ENCODE results near the gene CCDC34.
"Not testable (repeated sequence)": the region's sequence is repeated elsewhere in the genome, so short reads cannot be mapped to it uniquely, and the experiment has no call there.

CCDC34 gene

GRCh38 chr11:27321340-27321739 is 41.7 kb downstream of the CCDC34 start:
- H3K27ac ChIP-seq (ENCODE audit: low read depth, low read length); H3K79me2 ChIP-seq (ENCODE audit: control insufficient read depth, insufficient read depth, low read length, unreplicated experiment); H3K36me3 ChIP-seq (ENCODE audit: insufficient read depth, low read length); H3K27me3 ChIP-seq (ENCODE audit: insufficient read depth, low read length); H3K4me3 ChIP-seq (ENCODE audit: low read depth, low read length); H2AFZ ChIP-seq (ENCODE audit: low read length, unreplicated experiment): not testable (repeated sequence)
- peaks cover 14% of the 10 kb centered on the region for H3K4me1 ChIP-seq (ENCODE audit: control insufficient read depth, insufficient read depth, low read length, unreplicated experiment)

- Histone ChIP-seq H3K79me2 (ENCODE audit: control insufficient read depth, insufficient read depth, low read length, unreplicated experiment) (no peaks in the 10 kb centered on the region), H3K27ac (ENCODE audit: low read depth, low read length) (peak overlapping the region; percentile 58; the same call in 1 of the 2 replicates), H3K27me3 (ENCODE audit: insufficient read depth, low read length) (no peaks in the 10 kb centered on the region), H2AFZ (ENCODE audit: low read length, unreplicated experiment) (peak overlapping the region; percentile 61), H3K36me3 (ENCODE audit: insufficient read depth, low read length) (no peaks in the 10 kb centered on the region), H3K4me3 (ENCODE audit: low read depth, low read length) (peak overlapping the region; percentile 68), H3K4me1 (ENCODE audit: control insufficient read depth, insufficient read depth, low read length, unreplicated experiment) (peaks cover 14% of the 10 kb centered on the region)
Observed at GRCh38 chr11:27319072-27319471, 43.9 kb downstream of the CCDC34 start.

GRCh38 chr11:27317751-27318150 is 45.3 kb downstream of the CCDC34 start:
- H3K27me3 ChIP-seq (ENCODE audit: insufficient read depth, low read length): no peaks in the 10 kb centered on the region
- H3K4me1 ChIP-seq (ENCODE audit: control insufficient read depth, insufficient read depth, low read length, unreplicated experiment): peaks cover 14% of the 10 kb centered on the region
- no peak overlapping the region for H2AFZ ChIP-seq (ENCODE audit: low read length, unreplicated experiment)
- H3K27ac ChIP-seq (ENCODE audit: low read depth, low read length): no peak overlapping the region
- H3K4me3 ChIP-seq (ENCODE audit: low read depth, low read length): no peak overlapping the region
- H3K36me3 ChIP-seq (ENCODE audit: insufficient read depth, low read length): no peaks in the 10 kb centered on the region
- H3K79me2 ChIP-seq (ENCODE audit: control insufficient read depth, insufficient read depth, low read length, unreplicated experiment): no peaks in the 10 kb centered on the region

GRCh38 chr11:27315836-27316235 is 47.2 kb downstream of the CCDC34 start:
- H3K27me3 ChIP-seq (ENCODE audit: insufficient read depth, low read length): no peaks in the 10 kb centered on the region
- H3K4me3 ChIP-seq (ENCODE audit: low read depth, low read length): no peak overlapping the region
- H3K4me1 ChIP-seq (ENCODE audit: control insufficient read depth, insufficient read depth, low read length, unreplicated experiment): peaks cover 23% of the 10 kb centered on the region
- no peaks in the 10 kb centered on the region for H3K79me2 ChIP-seq (ENCODE audit: control insufficient read depth, insufficient read depth, low read length, unreplicated experiment)
- no peak overlapping the region for H2AFZ ChIP-seq (ENCODE audit: low read length, unreplicated experiment)
- H3K27ac ChIP-seq (ENCODE audit: low read depth, low read length): no peak overlapping the region
- no peaks in the 10 kb centered on the region for H3K36me3 ChIP-seq (ENCODE audit: insufficient read depth, low read length)

- no peaks in the 10 kb centered on the region for H3K27me3 ChIP-seq (ENCODE audit: insufficient read depth, low read length)
- H3K4me3 ChIP-seq (ENCODE audit: low read depth, low read length): no peak overlapping the region
- peaks cover 9% of the 10 kb centered on the region for H3K4me1 ChIP-seq (ENCODE audit: control insufficient read depth, insufficient read depth, low read length, unreplicated experiment)
- no peaks in the 10 kb centered on the region for H3K79me2 ChIP-seq (ENCODE audit: control insufficient read depth, insufficient read depth, low read length, unreplicated experiment)
- H3K36me3 ChIP-seq (ENCODE audit: insufficient read depth, low read length): no peaks in the 10 kb centered on the region
- H2AFZ ChIP-seq (ENCODE audit: low read length, unreplicated experiment): no peak overlapping the region
- H3K27ac ChIP-seq (ENCODE audit: low read depth, low read length): no peak overlapping the region
Observed at GRCh38 chr11:27313157-27313821, 49.7 kb downstream of the CCDC34 start.

- Histone ChIP-seq H3K4me3 (ENCODE audit: low read depth, low read length) (no peak overlapping the region), H2AFZ (ENCODE audit: low read length, unreplicated experiment) (no peak overlapping the region), H3K36me3 (ENCODE audit: insufficient read depth, low read length) (no peaks in the 10 kb centered on the region), H3K27ac (ENCODE audit: low read depth, low read length) (no peak overlapping the region), H3K4me1 (ENCODE audit: control insufficient read depth, insufficient read depth, low read length, unreplicated experiment) (peaks cover 9% of the 10 kb centered on the region), H3K27me3 (ENCODE audit: insufficient read depth, low read length) (no peaks in the 10 kb centered on the region), H3K79me2 (ENCODE audit: control insufficient read depth, insufficient read depth, low read length, unreplicated experiment) (no peaks in the 10 kb centered on the region)
Observed at GRCh38 chr11:27312110-27312509, 50.9 kb downstream of the CCDC34 start.

- H2AFZ ChIP-seq (ENCODE audit: low read length, unreplicated experiment): no peak overlapping the region
- no peak overlapping the region for H3K27ac ChIP-seq (ENCODE audit: low read depth, low read length)
- H3K79me2 ChIP-seq (ENCODE audit: control insufficient read depth, insufficient read depth, low read length, unreplicated experiment): no peaks in the 10 kb centered on the region
- H3K4me3 ChIP-seq (ENCODE audit: low read depth, low read length): no peak overlapping the region
- peaks cover 9% of the 10 kb centered on the region for H3K4me1 ChIP-seq (ENCODE audit: control insufficient read depth, insufficient read depth, low read length, unreplicated experiment)
- H3K36me3 ChIP-seq (ENCODE audit: insufficient read depth, low read length): no peaks in the 10 kb centered on the region
- H3K27me3 ChIP-seq (ENCODE audit: insufficient read depth, low read length): no peaks in the 10 kb centered on the region
Observed at GRCh38 chr11:27310707-27311106, 52.3 kb downstream of the CCDC34 start.

- no peaks in the 10 kb centered on the region for H3K27me3 ChIP-seq (ENCODE audit: insufficient read depth, low read length)
- H3K4me3 ChIP-seq (ENCODE audit: low read depth, low read length): no peak overlapping the region
- H3K4me1 ChIP-seq (ENCODE audit: control insufficient read depth, insufficient read depth, low read length, unreplicated experiment): peaks cover 9% of the 10 kb centered on the region
- H3K27ac ChIP-seq (ENCODE audit: low read depth, low read length): no peak overlapping the region
- H3K36me3 ChIP-seq (ENCODE audit: insufficient read depth, low read length): no peaks in the 10 kb centered on the region
- H2AFZ ChIP-seq (ENCODE audit: low read length, unreplicated experiment): no peak overlapping the region
- H3K79me2 ChIP-seq (ENCODE audit: control insufficient read depth, insufficient read depth, low read length, unreplicated experiment): no peaks in the 10 kb centered on the region
Observed at GRCh38 chr11:27310182-27310581, 52.8 kb downstream of the CCDC34 start.

- no peaks in the 10 kb centered on the region for H3K79me2 ChIP-seq (ENCODE audit: control insufficient read depth, insufficient read depth, low read length, unreplicated experiment)
Observed at GRCh38 chr11:27309046-27309445, 54.0 kb downstream of the CCDC34 start.

GRCh38 chr11:27307232-27307631 is 55.8 kb downstream of the CCDC34 start:
- Histone ChIP-seq H2AFZ (ENCODE audit: low read length, unreplicated experiment) (no peak overlapping the region), H3K36me3 (ENCODE audit: insufficient read depth, low read length) (no peaks in the 10 kb centered on the region), H3K4me1 (ENCODE audit: control insufficient read depth, insufficient read depth, low read length, unreplicated experiment) (peaks cover 6% of the 10 kb centered on the region), H3K4me3 (ENCODE audit: low read depth, low read length) (no peak overlapping the region), H3K79me2 (ENCODE audit: control insufficient read depth, insufficient read depth, low read length, unreplicated experiment) (no peaks in the 10 kb centered on the region), H3K27ac (ENCODE audit: low read depth, low read length) (no peak overlapping the region), H3K27me3 (ENCODE audit: insufficient read depth, low read length) (no peaks in the 10 kb centered on the region)

More at GRCh38 chr11:27309046-27309445, 54.0 kb downstream of the CCDC34 start:
- Histone ChIP-seq H3K27ac (ENCODE audit: low read depth, low read length) (no peak overlapping the region), H3K4me3 (ENCODE audit: low read depth, low read length) (no peak overlapping the region), H3K4me1 (ENCODE audit: control insufficient read depth, insufficient read depth, low read length, unreplicated experiment) (peaks cover 9% of the 10 kb centered on the region), H3K36me3 (ENCODE audit: insufficient read depth, low read length) (no peaks in the 10 kb centered on the region), H2AFZ (ENCODE audit: low read length, unreplicated experiment) (no peak overlapping the region), H3K27me3 (ENCODE audit: insufficient read depth, low read length) (no peaks in the 10 kb centered on the region)

GRCh38 chr11:27305751-27306150 is 57.3 kb downstream of the CCDC34 start:
- peaks cover 8% of the 10 kb centered on the region for H3K4me1 ChIP-seq (ENCODE audit: control insufficient read depth, insufficient read depth, low read length, unreplicated experiment)
- H3K27me3 ChIP-seq (ENCODE audit: insufficient read depth, low read length): no peaks in the 10 kb centered on the region
- H3K27ac ChIP-seq (ENCODE audit: low read depth, low read length): no peak overlapping the region
- no peak overlapping the region for H3K4me3 ChIP-seq (ENCODE audit: low read depth, low read length)
- no peak overlapping the region for H2AFZ ChIP-seq (ENCODE audit: low read length, unreplicated experiment)
- no peaks in the 10 kb centered on the region for H3K79me2 ChIP-seq (ENCODE audit: control insufficient read depth, insufficient read depth, low read length, unreplicated experiment)
- H3K36me3 ChIP-seq (ENCODE audit: insufficient read depth, low read length): no peaks in the 10 kb centered on the region

Data from ACC112 (cell line).